ENCODE results near the gene DDAH1.

- TF ChIP-seq CTCF (IDR thresholded peaks at IDR 0.05) (no peak), POLR2A (IDR thresholded peaks at IDR 0.05) (no peak)
Measured at GRCh38 chr1:85330214-85330631, 134.7 kb downstream of the DDAH1 start.
